GM12878 (cell line): Measurements from ENCODE around the gene C20orf96. TPM values are rescaled to one million over a fixed set of nuclear protein-coding genes. Genes with fewer than 3 reads are reported as not detected.

ENCODE experiments used
- BACH1 ChIP-seq: fragments of 450-650 bp; IDR thresholded peaks from 2 replicates; pipeline ENCODE4 v1.6.1; 2017; ENCODE audit warnings: mild to moderate bottlenecking, borderline replicate concordance
- BCL11A ChIP-seq: IDR thresholded peaks from 2 replicates; pipeline ENCODE4 v1.6.1; 2011; ENCODE audit warnings: low read depth, low read length
- BHLHE40 ChIP-seq, 2 experiments: fragments of 450-650 bp in 1 of 2; IDR thresholded peaks; 2 replicates each; pipeline ENCODE4 v1.6.1; 2011 to 2017; ENCODE audit warnings: low read depth in 2 of 2, borderline replicate concordance in 1 of 2, improper control_type of control experiment in 1 of 2, low read length in 1 of 2, mild to moderate bottlenecking in 1 of 2
- CBFB ChIP-seq: IDR thresholded peaks from 2 replicates; pipeline ENCODE4 v1.6.1; 2016; ENCODE audit warnings: antibody characterized with exemption, low read depth
- CBX3 ChIP-seq: fragments of 200-600 bp; sonication (generic); IDR thresholded peaks from 2 replicates; pipeline ENCODE4 v1.6.1; 2016; ENCODE audit warnings: low read depth, borderline replicate concordance
- CREB1 ChIP-seq: IDR thresholded peaks from 2 replicates; pipeline ENCODE4 v1.6.1; 2012; ENCODE audit warnings: low read depth, mild to moderate bottlenecking, inconsistent platforms
- EED ChIP-seq: sonication (generic); IDR thresholded peaks from 2 replicates; pipeline ENCODE4 v1.6.1; 2016; ENCODE audit warnings: antibody characterized with exemption, low read depth
- FOXK2 ChIP-seq: fragments of 450-650 bp; IDR thresholded peaks from 2 replicates; pipeline ENCODE4 v1.6.1; 2017; ENCODE audit warnings: mild to moderate bottlenecking, moderate library complexity
- GATAD2B ChIP-seq: fragments of 450-650 bp; conservative IDR thresholded peaks from 2 replicates; pipeline ENCODE4 v1.6.1; 2017; ENCODE audit warnings: low read depth, mild to moderate bottlenecking, moderate library complexity
- IKZF1 ChIP-seq: fragments of 450-650 bp; conservative IDR thresholded peaks from 2 replicates; pipeline ENCODE4 v1.6.1; 2017; ENCODE audit warnings: antibody characterized with exemption, mild to moderate bottlenecking
- KLF5 ChIP-seq: fragments of 450-650 bp; IDR thresholded peaks from 2 replicates; pipeline ENCODE4 v1.6.1; 2014; ENCODE audit warnings: mild to moderate bottlenecking; ENCODE audit not compliant: partially characterized antibody
- LARP7 ChIP-seq: fragments of 450-650 bp; IDR thresholded peaks from 2 replicates; pipeline ENCODE4 v1.6.1; 2017; ENCODE audit warnings: mild to moderate bottlenecking
- MEF2A ChIP-seq: IDR thresholded peaks from 2 replicates; pipeline ENCODE4 v1.6.1; 2011; ENCODE audit warnings: low read depth, mild to moderate bottlenecking, low read length, moderate library complexity; ENCODE audit not compliant: insufficient read depth
- MXI1 ChIP-seq: fragments of 150-350 bp; IDR thresholded peaks from 2 replicates; pipeline ENCODE4 v1.6.1; 2011; ENCODE audit warnings: low read depth, mild to moderate bottlenecking, inconsistent platforms, low read length, improper control_type of control experiment
- MYC ChIP-seq: IDR thresholded peaks from 2 replicates; pipeline ENCODE4 v1.6.1; 2011; ENCODE audit warnings: mild to moderate bottlenecking, low read length, moderate library complexity, inconsistent platforms; ENCODE audit not compliant: insufficient read depth, insufficient replicate concordance, insufficient read length, severe bottlenecking
- NR2C2 ChIP-seq: IDR thresholded peaks from 2 replicates; pipeline ENCODE4 v1.6.1; 2011; ENCODE audit warnings: borderline replicate concordance, low read depth; ENCODE audit not compliant: control insufficient read depth, insufficient read length
- PAX5 ChIP-seq: IDR thresholded peaks from 2 replicates; pipeline ENCODE4 v1.6.1; 2011; ENCODE audit warnings: low read depth, low read length, borderline replicate concordance
- POLR2AphosphoS2 ChIP-seq: IDR thresholded peaks from 2 replicates; pipeline ENCODE4 v1.6.1; 2011; ENCODE audit warnings: low read depth, mild to moderate bottlenecking, low read length, improper control_type of control experiment, moderate library complexity
- RELA ChIP-seq: fragments of 450-650 bp; IDR thresholded peaks from 2 replicates; pipeline ENCODE4 v1.8.0; 2014; ENCODE audit warnings: borderline replicate concordance; ENCODE audit not compliant: partially characterized antibody
- SRF ChIP-seq, 2 experiments: IDR thresholded peaks; 2 replicates each; pipeline ENCODE4 v1.6.1; 2011; ENCODE audit warnings: low read depth in 2 of 2, low read length in 2 of 2, mild to moderate bottlenecking in 1 of 2, moderate library complexity in 1 of 2
- ZNF384 ChIP-seq: IDR thresholded peaks from 2 replicates; pipeline ENCODE4 v1.6.1; 2012; ENCODE audit warnings: low read depth, mild to moderate bottlenecking, low read length, improper control_type of control experiment, borderline replicate concordance
- polyA plus RNA-seq, 11 experiments: library from polyadenylated mRNA; depleted of rRNA in 4 of 11; unstranded in 6 of 11; stranded (reverse) in 5 of 11; fragments of >200 nt; fragmentation: Nextera tagmentation in 4 of 11; fragmentation: Illumina TruSeq in 1 of 11; extraction: Ambion mirVana in 4 of 11; extraction: Trizol in 1 of 11; gene quantifications; 1 replicate in 1 of 11; 2 replicates in 10 of 11; pipeline versions ENCODE4 v1.2.1 to v1.2.3, GENCODE V29; 2011 to 2016; ENCODE audit warnings: inconsistent platforms in 2 of 11, missing spikeins in 2 of 11, low read depth in 1 of 11
- total RNA-seq, 4 experiments: library from RNA; depleted of rRNA in 3 of 4; stranded (reverse); fragments of >200 nt in 3 of 4; fragmentation: Illumina TruSeq in 1 of 4; extraction: Trizol in 1 of 4; gene quantifications; 2 replicates each; pipeline versions ENCODE4 v1.2.1 to v1.2.3, GENCODE V29; 2013 to 2021
- TF ChIP-seq, protein P1 (sequence below): fragments of 450-650 bp; IDR thresholded peaks from 2 replicates; pipeline ENCODE4 v1.6.1; 2016; ENCODE audit warnings: mild to moderate bottlenecking
- TF ChIP-seq, protein P2 (sequence below): fragments of 450-650 bp; IDR thresholded peaks from 2 replicates; pipeline ENCODE4 v1.6.1; 2016; ENCODE audit warnings: mild to moderate bottlenecking, moderate library complexity, borderline replicate concordance
- TF ChIP-seq, protein P3 (sequence below): fragments of 450-650 bp; IDR thresholded peaks from 2 replicates; pipeline ENCODE4 v1.6.1; 2016; ENCODE audit warnings: mild to moderate bottlenecking

C20orf96 gene
- total and polyA plus RNA-seq, 10 of the 15 experiments (the other 5 are each of a cell fraction or from before 2014, with no cell fraction given), result 1.4 to 8.6 (median 5.9) TPM

DNA sequence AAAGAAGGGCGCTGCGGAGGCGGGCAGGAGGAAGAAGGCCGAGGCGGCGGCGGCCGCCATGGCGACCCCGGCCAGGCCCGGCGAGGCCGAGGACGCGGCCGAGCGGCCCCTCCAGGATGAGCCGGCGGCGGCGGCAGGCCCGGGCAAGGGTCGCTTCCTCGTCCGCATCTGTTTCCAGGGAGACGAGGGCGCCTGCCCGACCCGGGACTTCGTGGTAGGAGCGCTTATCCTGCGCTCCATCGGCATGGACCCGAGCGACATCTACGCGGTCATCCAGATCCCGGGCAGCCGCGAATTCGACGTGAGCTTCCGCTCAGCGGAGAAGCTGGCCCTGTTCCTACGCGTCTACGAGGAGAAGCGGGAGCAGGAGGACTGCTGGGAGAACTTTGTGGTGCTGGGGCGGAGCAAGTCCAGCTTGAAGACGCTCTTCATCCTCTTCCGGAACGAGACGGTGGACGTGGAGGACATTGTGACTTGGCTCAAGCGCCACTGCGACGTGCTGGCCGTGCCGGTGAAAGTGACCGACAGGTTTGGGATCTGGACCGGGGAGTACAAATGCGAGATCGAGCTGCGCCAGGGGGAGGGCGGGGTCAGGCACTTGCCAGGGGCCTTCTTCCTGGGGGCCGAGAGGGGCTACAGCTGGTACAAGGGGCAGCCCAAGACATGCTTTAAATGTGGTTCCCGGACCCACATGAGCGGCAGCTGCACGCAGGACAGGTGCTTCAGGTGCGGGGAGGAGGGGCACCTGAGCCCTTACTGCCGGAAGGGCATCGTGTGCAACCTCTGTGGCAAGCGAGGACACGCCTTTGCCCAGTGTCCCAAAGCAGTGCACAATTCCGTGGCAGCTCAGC lies 7.6 kb upstream of the C20orf96 start (continued):
- TF ChIP-seq BHLHE40 (IDR thresholded peaks at IDR 0.05; ENCODE audit: borderline replicate concordance in 1 of 2, low read depth in 2 of 2, low read length in 1 of 2) (peak in 1 of 2 experiments; percentile 29; a peak in 1 of 4 replicates), MYC (no peak), CBFB (no peak), FOXK2 (no peak), BACH1 (no peak), NR2C2 (no peak), POLR2AphosphoS2 (peak; percentile 83), PAX5 (peak; percentile 27; the same call in 1 of the 2 replicates), IKZF1 (peak; percentile 41; the same call in 1 of the 2 replicates), BCL11A (no peak), GATAD2B (peak; percentile 68), SRF (IDR thresholded peaks at IDR 0.05; ENCODE audit: low read depth in 2 of 2, low read length in 2 of 2) (no peak), LARP7 (0 out of 2 replicates have a peak, but pooled peaks have one; percentile 79), MEF2A (no peak), CREB1 (0 out of 2 replicates have a peak, but pooled peaks have one; percentile 12), CBX3 (no peak), MXI1 (peak; percentile 44), RELA (no peak), KLF5 (no peak), EED (no peak), ZNF384 (no peak)
- TF ChIP-seq, protein P1, sequence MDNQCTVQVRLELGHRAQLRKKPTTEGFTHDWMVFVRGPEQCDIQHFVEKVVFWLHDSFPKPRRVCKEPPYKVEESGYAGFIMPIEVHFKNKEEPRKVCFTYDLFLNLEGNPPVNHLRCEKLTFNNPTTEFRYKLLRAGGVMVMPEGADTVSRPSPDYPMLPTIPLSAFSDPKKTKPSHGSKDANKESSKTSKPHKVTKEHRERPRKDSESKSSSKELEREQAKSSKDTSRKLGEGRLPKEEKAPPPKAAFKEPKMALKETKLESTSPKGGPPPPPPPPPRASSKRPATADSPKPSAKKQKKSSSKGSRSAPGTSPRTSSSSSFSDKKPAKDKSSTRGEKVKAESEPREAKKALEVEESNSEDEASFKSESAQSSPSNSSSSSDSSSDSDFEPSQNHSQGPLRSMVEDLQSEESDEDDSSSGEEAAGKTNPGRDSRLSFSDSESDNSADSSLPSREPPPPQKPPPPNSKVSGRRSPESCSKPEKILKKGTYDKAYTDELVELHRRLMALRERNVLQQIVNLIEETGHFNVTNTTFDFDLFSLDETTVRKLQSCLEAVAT, result peak; percentile 38; the same call in 1 of the 2 replicates
- TF ChIP-seq, protein P2, sequence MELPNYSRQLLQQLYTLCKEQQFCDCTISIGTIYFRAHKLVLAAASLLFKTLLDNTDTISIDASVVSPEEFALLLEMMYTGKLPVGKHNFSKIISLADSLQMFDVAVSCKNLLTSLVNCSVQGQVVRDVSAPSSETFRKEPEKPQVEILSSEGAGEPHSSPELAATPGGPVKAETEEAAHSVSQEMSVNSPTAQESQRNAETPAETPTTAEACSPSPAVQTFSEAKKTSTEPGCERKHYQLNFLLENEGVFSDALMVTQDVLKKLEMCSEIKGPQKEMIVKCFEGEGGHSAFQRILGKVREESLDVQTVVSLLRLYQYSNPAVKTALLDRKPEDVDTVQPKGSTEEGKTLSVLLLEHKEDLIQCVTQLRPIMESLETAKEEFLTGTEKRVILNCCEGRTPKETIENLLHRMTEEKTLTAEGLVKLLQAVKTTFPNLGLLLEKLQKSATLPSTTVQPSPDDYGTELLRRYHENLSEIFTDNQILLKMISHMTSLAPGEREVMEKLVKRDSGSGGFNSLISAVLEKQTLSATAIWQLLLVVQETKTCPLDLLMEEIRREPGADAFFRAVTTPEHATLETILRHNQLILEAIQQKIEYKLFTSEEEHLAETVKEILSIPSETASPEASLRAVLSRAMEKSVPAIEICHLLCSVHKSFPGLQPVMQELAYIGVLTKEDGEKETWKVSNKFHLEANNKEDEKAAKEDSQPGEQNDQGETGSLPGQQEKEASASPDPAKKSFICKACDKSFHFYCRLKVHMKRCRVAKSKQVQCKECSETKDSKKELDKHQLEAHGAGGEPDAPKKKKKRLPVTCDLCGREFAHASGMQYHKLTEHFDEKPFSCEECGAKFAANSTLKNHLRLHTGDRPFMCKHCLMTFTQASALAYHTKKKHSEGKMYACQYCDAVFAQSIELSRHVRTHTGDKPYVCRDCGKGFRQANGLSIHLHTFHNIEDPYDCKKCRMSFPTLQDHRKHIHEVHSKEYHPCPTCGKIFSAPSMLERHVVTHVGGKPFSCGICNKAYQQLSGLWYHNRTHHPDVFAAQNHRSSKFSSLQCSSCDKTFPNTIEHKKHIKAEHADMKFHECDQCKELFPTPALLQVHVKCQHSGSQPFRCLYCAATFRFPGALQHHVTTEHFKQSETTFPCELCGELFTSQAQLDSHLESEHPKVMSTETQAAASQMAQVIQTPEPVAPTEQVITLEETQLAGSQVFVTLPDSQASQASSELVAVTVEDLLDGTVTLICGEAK, result no peak
- TF ChIP-seq, protein P3, sequence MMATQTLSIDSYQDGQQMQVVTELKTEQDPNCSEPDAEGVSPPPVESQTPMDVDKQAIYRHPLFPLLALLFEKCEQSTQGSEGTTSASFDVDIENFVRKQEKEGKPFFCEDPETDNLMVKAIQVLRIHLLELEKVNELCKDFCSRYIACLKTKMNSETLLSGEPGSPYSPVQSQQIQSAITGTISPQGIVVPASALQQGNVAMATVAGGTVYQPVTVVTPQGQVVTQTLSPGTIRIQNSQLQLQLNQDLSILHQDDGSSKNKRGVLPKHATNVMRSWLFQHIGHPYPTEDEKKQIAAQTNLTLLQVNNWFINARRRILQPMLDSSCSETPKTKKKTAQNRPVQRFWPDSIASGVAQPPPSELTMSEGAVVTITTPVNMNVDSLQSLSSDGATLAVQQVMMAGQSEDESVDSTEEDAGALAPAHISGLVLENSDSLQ, result peak; percentile 33; the same call in 1 of the 2 replicates
